Measurements from ENCODE around the gene LMOD1.
A peak's percentile ranks its signal among the peaks of the same experiment; 100 is the strongest.
"Not testable (repeated sequence)": the region's sequence is repeated elsewhere in the genome, so short reads cannot be mapped to it uniquely, and the experiment has no call there.

The LMOD1 gene

GRCh38 chr1:201902198-201902597 lies 44.1 kb downstream of the LMOD1 start:
- no peak for TF ChIP-seq JUND (IDR thresholded peaks at IDR 0.05; ENCODE audit: low read depth)
- DNase-seq (ENCODE audit: low read depth in 1 of 2, low spot score in 1 of 2), result no peak
- in situ Hi-C loops (cut with HindIII; ENCODE audit: low pct_unique_long_range_greater_than_20kb, low sequenced_read_pairs), result no loop called here

- DNase-seq (ENCODE audit: low read depth in 1 of 2, low spot score in 1 of 2); in situ Hi-C loops (cut with HindIII; ENCODE audit: low pct_unique_long_range_greater_than_20kb, low sequenced_read_pairs): not testable (repeated sequence)
Observed at GRCh38 chr1:201901036-201901435, 45.3 kb downstream of the LMOD1 start.

- in situ Hi-C loops (cut with HindIII; ENCODE audit: low pct_unique_long_range_greater_than_20kb, low sequenced_read_pairs), result no loop called here
- no peak for TF ChIP-seq JUND (IDR thresholded peaks at IDR 0.05; ENCODE audit: low read depth)
Observed at GRCh38 chr1:201900476-201900875, 45.9 kb downstream of the LMOD1 start.

GRCh38 chr1:201899683-201900429 lies 46.5 kb downstream of the LMOD1 start:
- in situ Hi-C loops (cut with HindIII; ENCODE audit: low pct_unique_long_range_greater_than_20kb, low sequenced_read_pairs), result no loop called here
- no peak for DNase-seq (ENCODE audit: low read depth in 1 of 2, low spot score in 1 of 2)
- no peak for TF ChIP-seq JUND (IDR thresholded peaks at IDR 0.05; ENCODE audit: low read depth)

More at GRCh38 chr1:201900476-201900875, 45.9 kb downstream of the LMOD1 start:
- DNase-seq (ENCODE audit: low read depth in 1 of 2, low spot score in 1 of 2), result no peak

- in situ Hi-C loops (cut with HindIII; ENCODE audit: low pct_unique_long_range_greater_than_20kb, low sequenced_read_pairs), result no loop called here
- no peak for DNase-seq (ENCODE audit: low read depth in 1 of 2, low spot score in 1 of 2)
- TF ChIP-seq JUND (IDR thresholded peaks at IDR 0.05; ENCODE audit: low read depth), result no peak
Observed at GRCh38 chr1:201898992-201899391, 47.4 kb downstream of the LMOD1 start.

GRCh38 chr1:201898240-201898894 lies 48.0 kb downstream of the LMOD1 start:
- DNase-seq (ENCODE audit: low read depth in 1 of 2, low spot score in 1 of 2), result peak in 1 of 2 experiments; percentile 67
- in situ Hi-C loops (cut with HindIII; ENCODE audit: low pct_unique_long_range_greater_than_20kb, low sequenced_read_pairs), result no loop called here
- no peak for TF ChIP-seq JUND (IDR thresholded peaks at IDR 0.05; ENCODE audit: low read depth)

- TF ChIP-seq JUND (IDR thresholded peaks at IDR 0.05; ENCODE audit: low read depth), result no peak
- peak; percentile 44 to 73 for DNase-seq (ENCODE audit: low read depth in 1 of 2, low spot score in 1 of 2)
- in situ Hi-C loops (cut with HindIII; ENCODE audit: low pct_unique_long_range_greater_than_20kb, low sequenced_read_pairs), result no loop called here
Observed at GRCh38 chr1:201896951-201897391, 49.4 kb downstream of the LMOD1 start.

- in situ Hi-C loops (cut with HindIII; ENCODE audit: low pct_unique_long_range_greater_than_20kb, low sequenced_read_pairs), result no loop called here
- peak; percentile 79 to 90 for DNase-seq (ENCODE audit: low read depth in 1 of 2, low spot score in 1 of 2)
- TF ChIP-seq JUND (IDR thresholded peaks at IDR 0.05; ENCODE audit: low read depth), result no peak
Observed at GRCh38 chr1:201895913-201896807, 50.2 kb downstream of the LMOD1 start.

- TF ChIP-seq JUND (IDR thresholded peaks at IDR 0.05; ENCODE audit: low read depth), result no peak
- DNase-seq (ENCODE audit: low read depth in 1 of 2, low spot score in 1 of 2), result no peak
- in situ Hi-C loops (cut with HindIII; ENCODE audit: low pct_unique_long_range_greater_than_20kb, low sequenced_read_pairs), result no loop called here
Observed at GRCh38 chr1:201895120-201895665, 51.2 kb downstream of the LMOD1 start.

- DNase-seq (ENCODE audit: low read depth in 1 of 2, low spot score in 1 of 2), result no peak
- no peak for TF ChIP-seq JUND (IDR thresholded peaks at IDR 0.05; ENCODE audit: low read depth)
- in situ Hi-C loops (cut with HindIII; ENCODE audit: low pct_unique_long_range_greater_than_20kb, low sequenced_read_pairs), result no loop called here
Observed at GRCh38 chr1:201894343-201895119, 51.8 kb downstream of the LMOD1 start.

GRCh38 chr1:201893431-201893830 lies 52.9 kb downstream of the LMOD1 start:
- in situ Hi-C loops (cut with HindIII; ENCODE audit: low pct_unique_long_range_greater_than_20kb, low sequenced_read_pairs), result no loop called here
- no peak for TF ChIP-seq JUND (IDR thresholded peaks at IDR 0.05; ENCODE audit: low read depth)
- no peak for DNase-seq (ENCODE audit: low read depth in 1 of 2, low spot score in 1 of 2)

GRCh38 chr1:201892211-201892610 lies 54.1 kb downstream of the LMOD1 start:
- DNase-seq (ENCODE audit: low read depth in 1 of 2, low spot score in 1 of 2), result no peak
- in situ Hi-C loops (cut with HindIII; ENCODE audit: low pct_unique_long_range_greater_than_20kb, low sequenced_read_pairs), result no loop called here
- no peak for TF ChIP-seq JUND (IDR thresholded peaks at IDR 0.05; ENCODE audit: low read depth)

Data from T47D (cell line).